Activated CD4-positive, alpha-beta T cell treated with anti-CD3 and anti-CD28 coated beads for 36 hours (primary cell): Measurements from ENCODE around the gene TLE5. TPM values are rescaled to one million over a fixed set of nuclear protein-coding genes. Genes with fewer than 3 reads are reported as not detected.
A peak's percentile ranks its signal among the peaks of the same experiment; 100 is the strongest.
"Not testable (repeated sequence)": the region's sequence is repeated elsewhere in the genome, so short reads cannot be mapped to it uniquely, and the experiment has no call there.

Source experiments
- ATAC-seq: fragments of 200-7000 bp; cut with Tn5 transposase; one replicate; pipeline ENCODE4 v1.10.0; 2021; ENCODE audit warnings: mild to moderate bottlenecking, moderate library complexity
- CTCF ChIA-PET: fragments of 350-600 bp; sonication (Branson Sonifier 250); formaldehyde crosslinking; loops from one replicate; lab custom pipeline; 2021; ENCODE audit warnings: antibody characterized with exemption; lab: Charles Lee
- POLR2A ChIA-PET: fragments of 350-600 bp; sonication (Branson Sonifier 250); formaldehyde crosslinking; loops from one replicate; lab custom pipeline; 2021; ENCODE audit warnings: antibody characterized with exemption, inconsistent platforms; lab: Charles Lee
- DNase-seq: peaks from one replicate; pipeline ENCODE4 v3.0.0-alpha.2; 2020
- H3K27ac Mint-ChIP-seq: one replicate; pipeline ENCODE4 v1.8.0; 2021; ENCODE audit warnings: mixed read lengths
- H3K27me3 Mint-ChIP-seq: one replicate; pipeline ENCODE4 v1.8.0; 2021; ENCODE audit warnings: mixed read lengths
- H3K36me3 Mint-ChIP-seq: one replicate; pipeline ENCODE4 v1.8.0; 2021; ENCODE audit warnings: low read depth, mixed read lengths
- H3K4me1 Mint-ChIP-seq: one replicate; pipeline ENCODE4 v1.8.0; 2021; ENCODE audit warnings: mixed read lengths
- H3K4me3 Mint-ChIP-seq: one replicate; pipeline ENCODE4 v1.8.0; 2021; ENCODE audit warnings: mild to moderate bottlenecking, moderate library complexity, mixed read lengths
- H3K9me3 Mint-ChIP-seq: one replicate; pipeline ENCODE4 v1.8.0; 2021; ENCODE audit warnings: low read depth, mixed read lengths
- intact Hi-C, 2 experiments: fragments of 100-400 bp; cut with DNase I in 1 of 2; cut with micrococcal nuclease in 1 of 2; formaldehyde crosslinking; loops; one replicate each; pipeline versions ENCODE4 v1.14.2 to v1.15.1; 2022 to 2024; cut with DNase I, micrococcal nuclease
- total RNA-seq, 2 experiments: library from RNA; stranded (reverse); gene quantifications; one replicate each; pipeline ENCODE4 v1.2.3, GENCODE V29; 2021

TLE5 gene
- total RNA-seq, 2 experiments from 2014 or later: 349 to 533 TPM

GRCh38 chr19:3095441-3096191, 33.3 kb upstream of the TLE5 start:
- CTCF ChIA-PET: interaction anchor here (0.7 to 1.3 kb wide), 3 partner anchors 13 to 133 kb away, joined by 3 to 4 read pairs (median 3); no protein-coding TSS in a partner anchor
- Mint-ChIP-seq H3K27ac (no peak overlapping the region), H3K9me3 (no peaks in the 10 kb centered on the region), H3K4me1 (peaks cover 28% of the 10 kb centered on the region), H3K27me3 (no peaks in the 10 kb centered on the region), H3K4me3 (peak overlapping the region; percentile 74), H3K36me3 (no peaks in the 10 kb centered on the region)
- POLR2A ChIA-PET: no interaction called here
- DNase-seq: peak; percentile 74
- intact Hi-C loops: no loop called here
- ATAC-seq: peak; percentile 9

DNA sequence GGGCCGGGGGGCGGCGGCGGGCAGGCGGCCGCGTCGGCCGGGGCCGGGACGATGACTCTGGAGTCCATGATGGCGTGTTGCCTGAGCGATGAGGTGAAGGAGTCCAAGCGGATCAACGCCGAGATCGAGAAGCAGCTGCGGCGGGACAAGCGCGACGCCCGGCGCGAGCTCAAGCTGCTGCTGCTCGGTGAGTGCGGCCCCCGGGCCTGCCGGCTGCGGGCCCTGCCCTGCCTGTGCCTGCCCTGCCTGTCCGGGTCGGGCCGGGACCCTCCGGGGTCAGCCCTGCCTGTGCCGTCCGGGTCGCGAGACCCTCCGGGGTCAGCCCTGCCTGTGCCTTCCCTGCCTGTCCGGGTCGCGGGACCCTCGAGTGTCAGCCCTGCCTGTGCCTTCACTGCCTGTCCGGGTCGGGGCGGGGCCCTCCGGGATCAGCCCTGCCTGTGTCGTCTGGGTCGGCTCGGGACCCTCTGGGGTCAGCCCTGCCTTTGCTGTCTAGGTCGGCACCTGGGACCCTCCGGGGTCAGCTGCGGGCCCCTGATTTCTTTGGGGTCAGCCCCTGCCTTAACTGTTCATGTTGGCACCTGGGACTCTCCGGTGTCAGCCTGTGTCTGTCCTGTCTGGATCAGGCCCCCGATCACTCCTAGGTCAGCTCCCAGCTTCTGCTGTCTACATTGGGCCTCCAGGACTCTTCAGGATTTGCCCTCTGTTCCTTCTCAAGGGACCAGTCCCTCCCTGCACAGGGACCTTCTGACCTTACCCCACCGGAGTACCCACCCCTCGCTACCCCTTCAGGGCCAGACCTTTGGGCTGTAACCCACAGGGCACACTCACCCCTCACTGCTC, 32.5 kb upstream of the TLE5 start:
- intact Hi-C loops: loop anchor here in 1 of 2 experiments (1.0 kb wide), 5 partner anchors 19 to 310 kb away; partner anchors contain the start of genes NCLN and THOP1
- Mint-ChIP-seq H3K27me3 (no peaks in the 10 kb centered on the region), H3K27ac (no peak overlapping the region), H3K36me3 (no peaks in the 10 kb centered on the region), H3K9me3 (no peaks in the 10 kb centered on the region), H3K4me1 (peaks cover 26% of the 10 kb centered on the region), H3K4me3 (peak overlapping the region; percentile 74)
- POLR2A ChIA-PET: no interaction called here
- DNase-seq: peak; percentile 68
- ATAC-seq: peak; percentile 45
- CTCF ChIA-PET: interaction anchor here (1.3 kb wide), 1 partner anchor 19 kb away, joined by 3 read pairs; no protein-coding TSS in a partner anchor

DNA sequence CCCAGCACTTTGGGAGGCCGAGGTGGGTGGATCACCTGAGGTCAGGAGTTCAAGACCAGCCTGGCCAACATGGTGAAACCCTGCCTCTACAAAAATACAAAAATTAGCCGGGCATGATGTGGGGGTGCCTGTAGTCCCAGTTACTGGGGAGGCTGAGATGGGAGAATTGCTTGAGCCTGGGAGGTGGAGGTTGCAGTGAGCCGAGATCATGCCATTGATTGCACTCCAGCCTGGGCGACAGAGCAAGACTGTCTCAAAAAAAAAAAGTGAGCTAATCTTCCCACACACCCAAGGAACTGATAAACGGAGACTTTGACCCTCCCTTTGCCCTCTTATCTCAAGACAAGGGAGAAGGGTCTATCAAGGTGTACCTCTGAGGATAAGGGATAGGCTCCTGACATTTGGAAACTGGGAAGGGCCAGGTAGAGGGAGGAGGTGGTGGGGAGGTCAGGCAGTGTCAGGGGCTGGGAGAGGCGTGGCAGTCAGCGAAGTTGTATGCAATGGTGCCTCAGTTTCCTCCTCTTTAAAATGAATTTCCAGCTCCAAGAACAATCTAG, 27.1 kb upstream of the TLE5 start:
- H3K4me3 Mint-ChIP-seq, H3K27me3 Mint-ChIP-seq, H3K36me3 Mint-ChIP-seq, H3K27ac Mint-ChIP-seq, intact Hi-C loops, H3K4me1 Mint-ChIP-seq, H3K9me3 Mint-ChIP-seq, POLR2A ChIA-PET, DNase-seq, ATAC-seq: not testable (repeated sequence)
- CTCF ChIA-PET: interaction anchor here (0.7 to 1.7 kb wide), 2 partner anchors 14 to 58 kb away, joined by 3 to 6 read pairs; no protein-coding TSS in a partner anchor

GRCh38 chr19:3087769-3088168, 25.5 kb upstream of the TLE5 start:
- POLR2A ChIA-PET: no interaction called here
- Mint-ChIP-seq H3K4me1 (no peaks in the 10 kb centered on the region), H3K9me3 (no peaks in the 10 kb centered on the region), H3K36me3 (no peaks in the 10 kb centered on the region), H3K4me3 (no peak overlapping the region), H3K27ac (no peak overlapping the region), H3K27me3 (no peaks in the 10 kb centered on the region)
- no peak for ATAC-seq
- CTCF ChIA-PET: interaction anchor here (0.5 to 1.7 kb wide), 2 partner anchors 9 to 16 kb away, joined by 3 to 6 read pairs; no protein-coding TSS in a partner anchor
- DNase-seq: no peak
- intact Hi-C loops: no loop called here

- intact Hi-C loops: no loop called here
- H3K9me3 Mint-ChIP-seq: no peaks in the 10 kb centered on the region
- no peaks in the 10 kb centered on the region for H3K36me3 Mint-ChIP-seq
- H3K4me3 Mint-ChIP-seq: no peak overlapping the region
- DNase-seq: no peak
- H3K27me3 Mint-ChIP-seq: no peaks in the 10 kb centered on the region
- no peak overlapping the region for H3K27ac Mint-ChIP-seq
- no peaks in the 10 kb centered on the region for H3K4me1 Mint-ChIP-seq
- POLR2A ChIA-PET: interaction anchor here (1.1 kb wide), 1 partner anchor 26 kb away, joined by 4 read pairs; no protein-coding TSS in a partner anchor
- no peak for ATAC-seq
- CTCF ChIA-PET: interaction anchor here (0.7 kb wide), 1 partner anchor 197 kb away, joined by 5 read pairs; no protein-coding TSS in a partner anchor
These were observed 22.6 kb upstream of the TLE5 start for GRCh38 chr19:3084943-3085342.

DNA sequence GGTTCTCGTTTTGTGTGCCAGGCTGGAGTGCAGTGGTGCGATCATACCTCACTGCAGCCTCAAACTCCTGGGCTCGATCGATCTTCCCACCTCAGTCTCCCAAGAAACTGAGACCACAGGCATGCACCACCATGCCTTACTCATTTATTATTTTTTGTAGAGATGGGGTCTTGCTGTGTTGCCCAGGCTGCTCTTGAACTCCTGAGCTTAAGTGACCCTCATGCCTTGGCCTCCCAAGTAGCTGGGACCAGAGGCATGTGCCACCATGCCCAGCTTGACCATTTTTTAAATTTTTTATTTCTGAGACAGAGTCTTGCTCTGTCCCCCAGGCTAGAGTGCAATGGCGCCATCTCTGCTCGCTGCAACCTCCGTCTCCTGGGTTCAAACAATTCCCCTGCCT, 21.7 kb upstream of the TLE5 start:
- DNase-seq: no peak
- H3K9me3 Mint-ChIP-seq: no peaks in the 10 kb centered on the region
- H3K36me3 Mint-ChIP-seq: no peaks in the 10 kb centered on the region
- no peaks in the 10 kb centered on the region for H3K27me3 Mint-ChIP-seq
- H3K4me3 Mint-ChIP-seq: no peak overlapping the region
- CTCF ChIA-PET: interaction anchor here (0.6 kb wide), 1 partner anchor 59 kb away, joined by 3 read pairs; no protein-coding TSS in a partner anchor
- no peaks in the 10 kb centered on the region for H3K4me1 Mint-ChIP-seq
- intact Hi-C loops: no loop called here
- POLR2A ChIA-PET: no interaction called here
- H3K27ac Mint-ChIP-seq: no peak overlapping the region
- ATAC-seq: no peak

- H3K36me3 Mint-ChIP-seq: no peaks in the 10 kb centered on the region
- H3K4me3 Mint-ChIP-seq: no peak overlapping the region
- H3K9me3 Mint-ChIP-seq: no peaks in the 10 kb centered on the region
- no peak for DNase-seq
- H3K27ac Mint-ChIP-seq: no peak overlapping the region
- H3K4me1 Mint-ChIP-seq: no peaks in the 10 kb centered on the region
- intact Hi-C loops: no loop called here
- ATAC-seq: no peak
- H3K27me3 Mint-ChIP-seq: no peaks in the 10 kb centered on the region
- POLR2A ChIA-PET: no interaction called here
- CTCF ChIA-PET: interaction anchor here (0.7 to 2.5 kb wide), 4 partner anchors 21 to 283 kb away, joined by 3 to 16 read pairs (median 4); no protein-coding TSS in a partner anchor
These were observed 20.0 kb upstream of the TLE5 start for GRCh38 chr19:3082331-3082730.

GRCh38 chr19:3080286-3080685, 18.0 kb upstream of the TLE5 start:
- ChIA-PET CTCF (interaction anchor here (0.6 to 2.5 kb wide), 6 partner anchors 24 to 208 kb away, joined by 3 to 16 read pairs (median 3); no protein-coding TSS in a partner anchor), POLR2A (no interaction called here)
- ATAC-seq (no peak), DNase-seq (no peak)
- intact Hi-C loops: no loop called here
- no peak overlapping the region for H3K27ac Mint-ChIP-seq
- H3K27me3 Mint-ChIP-seq: no peaks in the 10 kb centered on the region
- H3K36me3 Mint-ChIP-seq: no peaks in the 10 kb centered on the region
- no peak overlapping the region for H3K4me3 Mint-ChIP-seq
- H3K4me1 Mint-ChIP-seq: peaks cover 4% of the 10 kb centered on the region
- no peaks in the 10 kb centered on the region for H3K9me3 Mint-ChIP-seq

DNA sequence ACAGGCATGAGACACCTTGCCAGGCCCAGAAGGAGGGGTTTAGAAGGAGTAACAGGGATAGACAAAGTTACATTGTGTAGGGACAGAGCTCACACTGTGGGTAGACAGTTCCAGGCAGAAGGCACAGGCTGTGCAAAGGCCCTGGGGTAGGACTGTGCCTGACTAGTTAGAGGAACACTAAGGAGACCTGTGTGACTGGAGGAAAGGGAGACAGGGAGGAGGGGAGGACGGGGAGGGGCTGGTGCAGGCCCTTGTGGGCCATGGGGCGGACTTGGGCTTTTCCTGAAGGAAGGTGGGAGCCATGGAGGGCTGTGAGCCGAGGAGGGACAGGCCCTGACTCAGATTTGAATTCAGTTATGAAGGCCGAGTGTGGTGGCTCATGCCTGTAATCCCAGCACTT, 17.3 kb upstream of the TLE5 start:
- H3K36me3 Mint-ChIP-seq: no peaks in the 10 kb centered on the region
- H3K9me3 Mint-ChIP-seq: no peaks in the 10 kb centered on the region
- ChIA-PET CTCF (interaction anchor here (0.6 to 0.9 kb wide), 2 partner anchors 11 to 90 kb away, joined by 3 read pairs; no protein-coding TSS in a partner anchor), POLR2A (no interaction called here)
- H3K27me3 Mint-ChIP-seq: no peaks in the 10 kb centered on the region
- ATAC-seq (no peak), DNase-seq (no peak)
- H3K4me1 Mint-ChIP-seq: peaks cover 4% of the 10 kb centered on the region
- intact Hi-C loops: loop anchor here in 1 of 2 experiments (10.0 kb wide), 1 partner anchor 85 kb away; no protein-coding TSS in a partner anchor
- no peak overlapping the region for H3K27ac Mint-ChIP-seq
- no peak overlapping the region for H3K4me3 Mint-ChIP-seq

DNA sequence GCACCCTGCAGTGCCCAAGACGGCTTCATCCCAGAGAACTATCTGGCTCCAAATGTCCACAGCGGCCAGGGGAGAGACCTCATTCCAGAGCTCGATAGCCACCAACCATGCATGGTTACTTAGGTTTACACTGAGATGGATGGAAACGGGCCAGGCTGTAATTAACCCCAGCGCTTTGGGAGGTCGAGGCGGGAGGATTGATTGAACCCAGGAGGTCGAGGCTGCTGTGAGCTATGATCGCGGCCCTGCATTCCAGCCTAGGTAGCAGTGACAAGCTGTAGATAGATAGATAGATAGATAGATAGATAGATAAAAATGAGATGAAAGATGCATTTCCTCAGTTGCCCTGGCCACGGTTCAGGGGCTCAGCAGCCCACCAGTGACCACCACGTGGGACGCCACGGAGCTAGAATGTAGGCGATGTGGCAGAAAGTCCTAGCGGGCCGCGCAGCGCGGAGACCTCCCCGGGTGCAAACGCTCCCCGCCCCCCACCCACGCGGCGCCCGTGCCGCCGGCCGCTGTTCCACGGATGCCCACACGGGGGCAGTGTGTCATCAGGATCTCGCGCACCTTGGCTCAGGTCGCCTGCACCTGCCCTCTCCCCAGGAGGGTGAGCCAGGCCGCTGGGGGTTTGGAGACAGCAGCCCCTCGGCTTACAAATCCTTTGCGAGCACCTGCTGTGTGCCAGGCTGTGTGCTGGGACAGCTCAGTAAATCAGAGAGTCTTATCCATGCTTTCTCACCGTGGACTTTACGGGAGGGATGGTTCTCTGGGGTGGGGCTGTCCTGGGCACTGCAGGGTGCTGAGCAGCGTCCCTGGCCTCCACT, 13.5 kb upstream of the TLE5 start:
- ChIA-PET CTCF (interaction anchor here (0.6 to 4.0 kb wide), 17 partner anchors 11 to 183 kb away, joined by 3 to 20 read pairs (median 3); partner anchors contain the start of gene ZNF57), POLR2A (no interaction called here)
- Mint-ChIP-seq H3K4me1 (peaks cover 4% of the 10 kb centered on the region), H3K36me3 (no peaks in the 10 kb centered on the region), H3K27me3 (no peaks in the 10 kb centered on the region), H3K9me3 (no peaks in the 10 kb centered on the region), H3K4me3 (no peak overlapping the region), H3K27ac (no peak overlapping the region)
- ATAC-seq (peak; percentile 88), DNase-seq (peak; percentile 86)
- intact Hi-C loops: loop anchor here (1.0 to 10.0 kb wide), 9 partner anchors 18 to 174 kb away; partner anchors contain the start of gene GNA11 (in 1 of the 2)
